GM12872 (cell line): ENCODE data around the gene TCF7L2.

Experiments
- TF ChIP-seq, protein P1 (sequence below): IDR thresholded peaks from 3 replicates; pipeline ENCODE4 v1.5.1; 2011; ENCODE audit warnings: low read depth, mild to moderate bottlenecking, low read length, moderate library complexity; ENCODE audit not compliant: insufficient read depth

TCF7L2 gene

DNA sequence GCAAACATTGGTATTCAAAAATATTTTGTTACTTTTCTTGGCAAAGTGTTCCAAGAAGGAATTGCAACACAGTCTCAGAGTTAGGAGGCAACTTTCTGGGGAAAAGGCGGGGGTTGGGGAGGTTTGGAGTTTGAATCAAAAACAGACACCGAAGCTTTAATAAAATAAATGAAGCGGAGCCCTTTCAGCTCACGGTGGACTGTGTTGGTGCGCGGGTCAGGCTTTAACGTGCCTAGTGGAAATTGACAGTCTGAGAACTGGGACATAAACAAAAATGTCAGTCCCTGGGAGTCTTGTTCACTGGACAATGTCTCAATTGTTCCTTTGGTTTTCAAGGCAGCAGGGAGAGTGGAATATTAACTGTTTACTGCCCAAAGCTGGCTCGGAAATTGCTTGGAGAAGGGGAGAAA lies 109.3 kb downstream of the TCF7L2 start:
- TF ChIP-seq, protein P1, sequence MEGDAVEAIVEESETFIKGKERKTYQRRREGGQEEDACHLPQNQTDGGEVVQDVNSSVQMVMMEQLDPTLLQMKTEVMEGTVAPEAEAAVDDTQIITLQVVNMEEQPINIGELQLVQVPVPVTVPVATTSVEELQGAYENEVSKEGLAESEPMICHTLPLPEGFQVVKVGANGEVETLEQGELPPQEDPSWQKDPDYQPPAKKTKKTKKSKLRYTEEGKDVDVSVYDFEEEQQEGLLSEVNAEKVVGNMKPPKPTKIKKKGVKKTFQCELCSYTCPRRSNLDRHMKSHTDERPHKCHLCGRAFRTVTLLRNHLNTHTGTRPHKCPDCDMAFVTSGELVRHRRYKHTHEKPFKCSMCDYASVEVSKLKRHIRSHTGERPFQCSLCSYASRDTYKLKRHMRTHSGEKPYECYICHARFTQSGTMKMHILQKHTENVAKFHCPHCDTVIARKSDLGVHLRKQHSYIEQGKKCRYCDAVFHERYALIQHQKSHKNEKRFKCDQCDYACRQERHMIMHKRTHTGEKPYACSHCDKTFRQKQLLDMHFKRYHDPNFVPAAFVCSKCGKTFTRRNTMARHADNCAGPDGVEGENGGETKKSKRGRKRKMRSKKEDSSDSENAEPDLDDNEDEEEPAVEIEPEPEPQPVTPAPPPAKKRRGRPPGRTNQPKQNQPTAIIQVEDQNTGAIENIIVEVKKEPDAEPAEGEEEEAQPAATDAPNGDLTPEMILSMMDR, result no peak

GRCh38 chr10:113060201-113061053 lies 110.4 kb downstream of the TCF7L2 start:
- TF ChIP-seq, protein P1, result no peak

GRCh38 chr10:113061054-113061430 lies 111.0 kb downstream of the TCF7L2 start:
- TF ChIP-seq, protein P1, result no peak

GRCh38 chr10:113061557-113061956 lies 111.5 kb downstream of the TCF7L2 start:
- TF ChIP-seq, protein P1, result no peak

DNA sequence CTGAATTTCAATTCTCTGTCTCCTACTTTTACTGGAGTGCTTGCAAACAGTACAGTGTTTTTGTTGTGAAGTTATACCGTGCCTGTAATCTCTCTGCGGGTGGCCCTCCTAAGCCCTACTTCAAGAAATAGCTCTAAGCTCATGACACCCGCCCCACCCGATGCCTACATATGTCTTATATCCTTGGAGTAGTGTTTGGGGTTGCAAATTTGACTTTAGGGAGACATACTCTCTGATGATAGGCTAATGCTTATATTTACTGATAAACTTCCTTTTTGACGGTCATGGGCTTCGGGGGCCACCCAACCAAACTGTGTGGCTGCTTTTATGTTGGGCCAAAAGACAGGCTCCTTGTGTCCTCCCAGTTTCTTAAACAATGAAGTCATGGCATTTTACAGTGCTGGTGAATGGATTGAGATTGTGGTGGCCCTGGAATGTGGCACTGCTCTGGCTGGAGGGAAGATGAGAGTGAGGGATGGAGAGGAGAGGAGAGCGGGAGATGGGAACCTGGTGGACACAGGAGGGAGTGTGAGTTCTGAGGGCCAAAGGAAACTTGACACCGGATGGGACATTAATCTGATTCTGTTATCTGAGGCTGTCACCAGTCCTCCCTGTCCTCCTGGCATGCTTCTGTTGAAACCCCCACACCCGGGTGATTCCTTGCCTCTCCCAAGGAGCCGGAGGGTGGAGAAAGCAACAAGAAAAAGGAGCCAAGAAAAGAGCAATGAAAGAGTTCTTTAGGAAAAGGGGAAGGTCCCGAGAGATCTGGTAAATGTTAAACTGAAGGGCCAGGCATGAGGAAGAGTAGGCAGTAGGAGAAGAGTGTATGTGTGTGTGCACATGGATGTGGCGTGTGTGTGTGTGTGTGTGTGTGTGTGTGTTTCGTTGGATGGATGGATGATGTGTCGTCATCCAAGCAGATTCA lies 113.3 kb downstream of the TCF7L2 start:
- TF ChIP-seq, protein P1, result no peak

- TF ChIP-seq, protein P1, result no peak
Observed at GRCh38 chr10:113064039-113064438, 114.0 kb downstream of the TCF7L2 start.

DNA sequence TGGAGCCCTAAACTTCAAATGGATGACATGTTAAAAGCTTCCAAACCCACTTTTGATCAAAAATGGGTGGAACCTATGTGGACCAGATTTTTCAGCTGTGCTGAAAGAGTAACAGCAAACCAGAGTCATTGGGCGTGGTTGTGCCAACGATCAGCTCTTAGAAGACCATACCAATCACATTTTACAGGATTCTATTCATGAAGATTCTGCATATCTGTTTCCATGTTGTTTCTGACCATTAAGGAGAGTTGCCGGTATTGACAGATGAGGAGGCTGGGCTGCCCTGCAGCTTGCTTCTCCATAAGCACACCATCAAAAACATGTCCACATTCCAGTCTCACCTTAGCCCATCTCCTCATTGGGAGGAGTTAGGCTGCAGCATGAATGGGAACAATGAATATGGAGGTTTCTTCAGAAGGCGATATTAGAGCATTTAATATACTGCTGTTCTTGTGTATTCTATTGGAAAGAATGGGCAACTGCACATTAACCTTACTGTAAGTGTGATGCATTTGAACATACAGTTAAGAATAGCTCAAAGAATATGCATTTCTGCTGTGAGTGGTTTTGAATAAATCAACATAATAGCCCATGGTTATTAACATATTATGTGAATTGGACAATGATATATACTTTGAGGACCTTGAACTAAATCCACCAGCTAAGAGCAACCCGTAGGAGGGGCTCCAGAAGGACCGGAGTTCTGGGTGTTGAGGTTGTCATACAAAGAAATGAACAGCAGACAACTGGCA lies 116.7 kb downstream of the TCF7L2 start:
- TF ChIP-seq, protein P1, result no peak
